GM18858 (cell line): ENCODE measurements around the gene IFT27.
"Not testable (repeated sequence)": the region's sequence is repeated elsewhere in the genome, so short reads cannot be mapped to it uniquely, and the experiment has no call there.

Experiments
- ATAC-seq: cut with Tn5 transposase; IDR thresholded peaks from one replicate; pipeline ENCODE4 v1.9.1; 2021; ENCODE audit not compliant: unreplicated experiment

The IFT27 gene

GRCh38 chr22:36745301-36745995, 30.5 kb downstream of the IFT27 start:
- ATAC-seq, result no peak

GRCh38 chr22:36744791-36745190, 31.1 kb downstream of the IFT27 start:
- no peak for ATAC-seq

- ATAC-seq, result no peak
Measured at GRCh38 chr22:36744413-36744765, 31.5 kb downstream of the IFT27 start.

GRCh38 chr22:36743591-36744412, 32.1 kb downstream of the IFT27 start:
- no peak for ATAC-seq

GRCh38 chr22:36743011-36743410, 32.9 kb downstream of the IFT27 start:
- no peak for ATAC-seq

DNA sequence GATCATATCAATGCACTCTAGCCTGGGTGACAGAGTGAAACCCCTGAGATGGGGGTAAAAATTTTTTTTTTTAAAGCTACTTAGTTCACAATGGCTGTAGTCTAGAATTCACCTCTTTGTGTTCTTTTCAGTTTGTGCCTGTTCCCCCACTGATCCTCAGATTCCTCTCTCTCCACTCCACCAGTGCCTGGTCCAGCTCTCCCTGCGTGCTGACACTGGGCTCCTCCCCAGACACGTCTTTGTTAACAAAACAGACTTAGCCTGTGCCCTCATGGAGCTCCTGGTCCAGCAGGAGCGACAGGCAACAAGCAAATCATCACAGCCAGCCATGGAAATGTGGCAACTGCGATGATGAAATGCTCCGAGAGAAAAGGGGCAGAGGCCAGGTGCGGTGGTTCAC, 34.0 kb downstream of the IFT27 start:
- ATAC-seq, result no peak

- no peak for ATAC-seq
Measured at GRCh38 chr22:36741204-36741793, 34.6 kb downstream of the IFT27 start.

- no peak for ATAC-seq
Measured at GRCh38 chr22:36740716-36741115, 35.2 kb downstream of the IFT27 start.

- no peak for ATAC-seq
Measured at GRCh38 chr22:36739185-36739584, 36.7 kb downstream of the IFT27 start.

DNA sequence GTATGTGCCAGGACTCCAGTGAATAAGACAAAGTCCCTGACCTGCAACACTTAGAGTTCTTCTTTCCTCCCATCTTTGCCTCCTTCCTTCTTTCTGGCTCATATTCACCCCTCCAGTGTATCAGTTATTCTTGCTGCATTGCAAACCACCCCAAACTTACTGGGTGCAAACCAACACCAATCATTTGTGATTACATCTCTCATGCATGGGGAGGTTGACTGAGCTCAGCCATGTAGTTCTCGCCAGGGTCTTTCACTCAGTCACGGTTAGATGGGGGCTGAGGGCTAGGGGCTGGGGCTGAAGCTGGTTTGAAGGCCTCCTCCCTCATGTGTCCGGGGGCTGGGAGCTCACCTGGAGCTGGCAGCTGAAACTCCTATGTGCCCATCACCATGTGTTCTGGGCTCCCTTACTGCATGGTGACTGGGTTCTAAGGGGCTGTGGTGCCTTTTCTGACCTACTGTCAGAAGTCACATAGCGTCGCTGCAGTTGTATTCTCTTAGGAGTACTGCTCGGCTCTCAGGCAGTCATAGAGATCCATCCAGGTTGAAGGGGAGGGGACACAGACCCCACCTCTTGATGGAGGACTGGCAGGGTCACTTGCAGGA, 37.4 kb downstream of the IFT27 start:
- ATAC-seq, result no peak

- ATAC-seq, result no peak
Measured at GRCh38 chr22:36737776-36738175, 38.1 kb downstream of the IFT27 start.

DNA sequence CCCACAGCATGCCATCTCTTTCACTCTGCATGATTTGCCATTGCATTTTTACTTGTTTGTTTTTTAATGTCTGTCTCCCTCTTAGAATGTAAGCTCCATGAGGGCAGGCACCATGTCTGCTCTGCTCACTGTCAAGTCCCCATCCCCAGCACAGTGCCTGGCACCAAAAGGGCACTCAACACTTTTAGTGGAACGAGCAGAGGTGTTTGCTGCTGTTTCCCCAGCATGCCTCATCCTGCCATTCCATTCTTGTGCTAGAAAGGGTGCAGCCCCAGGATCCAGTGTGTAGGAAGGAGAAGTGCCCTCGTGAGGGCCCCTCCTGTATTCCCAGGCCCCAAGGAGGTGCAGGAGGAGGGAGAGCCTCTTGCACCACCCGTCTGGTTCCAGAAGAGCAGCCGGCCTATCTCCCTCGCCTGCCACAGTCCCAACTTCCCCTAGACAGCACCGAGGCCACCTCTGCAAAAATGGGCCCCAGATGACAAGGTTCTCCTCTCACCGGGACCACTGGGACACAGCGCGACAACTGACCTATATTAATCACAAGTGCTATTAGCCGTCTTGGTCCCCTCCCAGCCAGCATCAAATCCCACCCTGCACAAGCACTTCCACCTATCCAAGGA, 39.1 kb downstream of the IFT27 start:
- ATAC-seq, result no peak

DNA sequence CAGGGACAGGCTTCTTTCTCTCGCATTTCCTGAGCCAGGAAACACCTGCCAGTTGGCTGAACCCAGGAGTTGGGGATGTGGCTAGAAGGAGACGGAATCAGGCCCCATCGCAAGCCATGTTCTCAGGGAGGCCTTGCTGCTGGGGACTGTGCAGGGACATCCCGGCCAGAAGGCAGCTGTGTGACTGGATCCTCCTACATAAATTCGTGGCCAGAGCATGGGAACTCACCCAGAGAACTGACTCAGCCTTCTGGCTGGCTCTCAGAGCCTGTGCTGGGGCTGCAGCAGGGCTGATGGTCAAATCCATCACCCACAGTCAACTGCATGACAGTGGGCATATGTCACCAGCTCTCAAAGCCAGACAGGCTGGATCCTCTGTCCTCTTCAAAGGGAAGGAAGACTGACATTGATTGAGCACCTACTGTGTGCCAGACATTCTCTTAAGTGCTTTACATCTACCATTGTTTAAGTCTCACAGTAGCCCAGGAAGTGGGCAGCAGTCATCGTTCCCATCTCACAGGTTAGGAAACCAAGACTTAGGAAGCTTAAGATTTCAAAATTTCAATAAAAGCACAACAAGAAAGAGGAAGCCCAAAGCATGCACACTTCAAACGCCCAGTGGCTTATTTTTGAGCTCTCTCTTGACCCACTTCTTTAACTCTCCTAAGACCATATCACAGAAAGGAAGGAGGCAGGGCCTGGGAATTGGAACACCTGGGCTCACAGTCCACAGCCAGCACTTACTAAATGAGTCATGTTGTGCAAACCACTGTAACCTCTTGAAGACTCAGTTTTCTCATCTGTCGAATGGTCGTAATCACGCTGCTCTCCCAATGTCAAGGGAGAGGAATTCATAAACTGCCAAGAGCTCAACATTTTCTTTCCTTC, 41.5 kb downstream of the IFT27 start:
- no peak for ATAC-seq

DNA sequence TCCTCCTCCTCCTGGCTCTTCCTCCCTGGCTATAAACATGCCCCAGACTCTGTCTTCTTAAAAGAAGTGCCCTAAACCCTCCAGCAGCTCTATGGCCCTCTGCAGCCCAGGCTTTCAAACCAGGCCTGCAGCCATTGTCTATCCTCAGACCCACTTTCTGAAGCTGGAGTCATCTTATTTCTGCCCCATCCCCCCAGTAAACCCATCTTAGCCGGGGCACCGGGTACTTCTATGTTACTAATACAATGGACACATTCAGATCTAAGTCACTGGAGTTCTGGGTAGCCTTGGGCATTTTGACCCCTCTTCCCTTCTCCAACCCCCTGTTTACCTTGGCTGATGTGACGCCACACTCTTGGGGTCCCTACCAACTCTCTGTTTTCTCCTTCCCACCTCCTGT, 42.6 kb downstream of the IFT27 start:
- ATAC-seq, result no peak

DNA sequence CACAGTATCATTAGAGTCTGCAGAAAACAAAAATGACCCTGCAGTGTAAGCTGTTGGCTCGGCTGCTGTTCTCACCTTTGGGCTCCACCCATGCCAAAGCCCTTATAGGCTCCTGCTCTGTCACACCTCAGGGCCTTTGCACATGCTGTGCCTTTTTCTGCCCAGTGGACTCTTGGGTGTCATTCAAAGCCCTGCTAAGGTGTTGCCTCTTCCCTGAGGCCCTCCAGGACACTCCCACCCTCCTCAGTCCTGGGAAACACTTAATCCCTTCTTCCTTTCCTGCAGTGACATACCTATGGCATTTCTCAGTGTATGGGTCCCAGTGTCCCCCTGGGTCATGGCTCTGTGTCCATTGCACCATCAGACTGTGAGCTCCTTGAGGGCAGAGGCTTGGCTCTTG, 43.3 kb downstream of the IFT27 start:
- no peak for ATAC-seq

- no peak for ATAC-seq
Measured at GRCh38 chr22:36731916-36732315, 44.0 kb downstream of the IFT27 start.

DNA sequence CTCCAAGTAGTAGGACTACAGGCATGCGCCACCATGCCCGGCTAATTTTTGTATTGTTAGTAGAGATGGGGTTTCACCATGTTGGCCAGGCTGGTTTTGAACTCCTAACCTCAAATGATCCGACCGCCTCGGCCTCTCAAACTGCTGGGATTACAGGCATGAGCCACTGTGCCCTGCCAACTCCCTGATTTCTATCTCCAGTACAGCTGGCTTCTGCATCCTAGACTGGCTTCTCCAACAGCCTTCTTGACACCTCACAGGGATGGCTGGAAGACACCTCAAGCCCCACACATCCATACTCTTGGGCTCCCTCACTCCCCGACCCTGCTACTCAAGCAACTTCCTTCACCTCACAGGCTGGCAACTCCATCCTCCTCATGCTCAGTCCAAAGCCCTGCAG, 44.6 kb downstream of the IFT27 start:
- not testable (repeated sequence) for ATAC-seq

DNA sequence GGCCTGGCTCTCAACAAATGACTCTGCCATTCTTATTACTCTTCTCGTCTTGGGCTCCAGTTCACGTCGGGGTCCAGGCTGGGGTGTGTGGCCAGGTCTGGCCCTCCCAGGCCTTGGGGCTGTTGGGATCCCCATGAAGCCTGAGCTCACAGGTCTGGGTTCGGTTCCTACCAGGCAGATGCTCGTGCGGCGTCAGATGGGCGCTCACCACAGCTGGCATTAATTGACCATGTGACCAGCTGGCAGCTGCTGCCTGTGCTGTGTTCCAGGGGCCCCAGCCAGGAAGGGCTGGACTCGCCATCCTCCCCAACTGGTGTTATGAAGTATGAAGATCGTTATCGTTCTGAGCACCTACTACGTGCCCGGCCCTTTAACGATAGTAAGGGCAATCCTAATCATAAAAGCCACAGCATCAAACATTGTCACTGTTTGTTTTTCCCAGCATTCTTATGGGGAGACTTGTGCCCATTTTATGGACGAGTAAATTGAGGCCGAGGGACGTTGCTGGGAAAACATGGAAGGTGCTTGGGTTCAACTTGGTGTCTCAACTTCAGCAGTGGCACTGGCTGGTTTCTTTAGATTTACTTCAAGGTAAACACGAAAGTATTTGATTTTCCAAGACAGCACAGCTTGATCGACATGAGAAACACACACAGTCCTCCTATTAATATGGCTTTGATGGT, 45.6 kb downstream of the IFT27 start:
- ATAC-seq, result no peak

DNA sequence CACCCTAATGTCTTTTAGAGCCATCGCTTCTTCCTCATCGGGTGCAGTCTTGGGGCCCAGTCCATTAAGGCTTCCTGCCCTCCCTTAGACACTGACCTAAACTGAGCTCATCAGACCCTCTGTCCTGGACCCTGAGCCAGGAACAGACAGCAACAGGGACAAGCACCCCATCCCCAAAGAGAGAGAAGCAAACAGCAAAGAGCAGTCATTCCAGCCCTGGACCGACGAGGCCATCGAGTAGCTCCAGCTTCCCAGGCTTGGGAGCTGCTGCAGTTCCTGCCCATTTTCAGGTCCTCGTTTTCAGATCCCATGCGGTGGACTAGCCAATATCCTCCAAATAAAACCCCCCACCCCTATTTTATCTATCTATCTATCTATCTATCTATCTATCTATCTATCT, 46.6 kb downstream of the IFT27 start:
- no peak for ATAC-seq

GRCh38 chr22:36728505-36728904, 47.4 kb downstream of the IFT27 start:
- no peak for ATAC-seq
